GF-D8 (cell line): Measurements from ENCODE around the gene TSPAN14.
"Not testable (repeated sequence)": the region's sequence is repeated elsewhere in the genome, so short reads cannot be mapped to it uniquely, and the experiment has no call there.

ENCODE experiments used
- DNase-seq: peaks from one replicate; lab custom pipeline; 2025; lab: John Stamatoyannopoulos, UW

TSPAN14 gene

GRCh38 chr10:80524190-80524909 is 70.2 kb downstream of the TSPAN14 start:
- no peak for DNase-seq

DNA sequence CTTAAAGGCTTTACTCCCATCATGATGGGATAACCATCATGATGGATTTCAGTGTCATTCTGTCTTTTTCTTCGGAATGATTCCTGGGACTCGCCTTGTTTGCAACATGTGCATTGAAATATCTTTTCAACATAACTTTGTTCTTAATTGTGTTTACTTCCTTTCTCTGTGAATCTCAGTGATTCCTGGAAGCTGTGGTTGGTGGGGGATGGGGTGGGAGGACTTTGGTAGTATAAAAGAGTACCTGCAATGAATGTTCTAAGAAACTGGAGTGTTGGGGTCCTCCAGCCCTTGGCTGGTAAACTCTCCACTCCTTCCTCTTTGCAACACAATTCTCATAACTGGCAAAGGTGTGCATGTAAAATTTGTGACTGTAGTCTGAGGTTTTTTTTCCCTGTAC is 72.1 kb downstream of the TSPAN14 start:
- DNase-seq, result no peak

DNA sequence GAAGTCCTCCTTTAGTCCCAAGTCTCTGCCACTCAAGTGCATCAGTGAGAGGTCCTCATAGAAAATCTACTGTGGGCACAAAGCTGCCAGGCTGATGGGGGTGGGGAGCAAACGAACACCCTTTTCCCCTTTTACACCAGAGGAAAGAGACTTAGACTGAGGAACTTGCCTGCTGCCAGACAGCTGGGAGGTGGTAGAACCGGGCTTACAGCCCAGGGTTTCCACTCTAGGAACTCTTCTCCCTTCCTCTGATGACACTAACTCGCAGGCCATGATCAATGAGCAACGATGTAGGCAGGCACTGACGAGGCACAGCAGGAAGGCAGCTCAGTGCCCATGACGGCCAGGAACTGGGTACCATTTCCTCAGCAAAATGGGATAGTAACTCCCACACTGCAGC is 72.6 kb downstream of the TSPAN14 start:
- DNase-seq, result no peak

DNA sequence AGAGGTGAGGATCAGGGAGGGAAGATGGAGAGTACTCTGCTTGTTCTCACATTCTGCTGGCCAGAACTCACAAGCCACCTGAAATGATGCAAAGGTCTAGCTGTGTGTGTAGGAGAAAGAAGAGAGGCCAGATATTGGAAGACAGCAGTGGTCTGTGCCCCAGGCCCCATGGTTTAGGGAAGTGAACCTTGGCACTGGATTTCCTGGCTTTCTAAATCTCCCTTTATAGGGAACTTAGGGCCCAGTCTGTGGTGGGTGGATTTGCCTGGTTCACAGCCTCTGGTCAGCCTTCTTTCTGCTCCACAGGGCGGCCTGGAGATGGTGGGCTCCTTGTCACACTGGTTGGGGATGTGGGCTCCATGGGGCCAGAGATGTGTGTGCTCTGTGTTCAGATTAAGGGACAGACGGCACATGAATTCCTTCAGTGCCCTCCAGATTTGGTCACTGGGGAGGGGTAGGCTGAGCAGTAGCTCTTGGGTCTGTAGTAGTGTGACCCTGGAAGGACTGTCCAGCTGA is 74.1 kb downstream of the TSPAN14 start:
- DNase-seq, result no peak

GRCh38 chr10:80528901-80529300 is 74.8 kb downstream of the TSPAN14 start:
- no peak for DNase-seq

GRCh38 chr10:80529604-80530003 is 75.5 kb downstream of the TSPAN14 start:
- DNase-seq, result no peak

DNA sequence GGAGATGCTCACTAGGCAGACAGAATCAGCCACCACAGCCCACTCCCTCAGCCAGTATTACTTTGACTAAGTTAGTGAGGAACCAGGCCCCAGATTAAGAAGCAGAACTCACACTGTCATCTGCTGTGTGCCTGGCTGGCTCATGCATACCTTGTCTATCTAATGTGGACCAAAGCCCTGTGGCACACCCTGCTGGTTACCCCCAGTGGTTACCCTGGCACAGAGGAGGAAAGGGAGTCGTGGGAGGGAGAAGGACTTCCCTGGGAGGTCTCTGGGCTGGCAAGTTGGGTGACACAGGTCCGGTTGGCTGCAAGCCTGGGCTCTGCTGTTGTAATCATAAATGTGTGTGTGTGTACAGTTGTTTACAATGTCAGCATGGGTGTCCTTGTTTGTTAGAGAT is 76.1 kb downstream of the TSPAN14 start:
- DNase-seq, result no peak

GRCh38 chr10:80530816-80531215 is 76.7 kb downstream of the TSPAN14 start:
- DNase-seq, result no peak

GRCh38 chr10:80532571-80532970 is 78.5 kb downstream of the TSPAN14 start:
- no peak for DNase-seq

GRCh38 chr10:80534059-80534458 is 79.9 kb downstream of the TSPAN14 start:
- DNase-seq, result not testable (repeated sequence)

GRCh38 chr10:80534646-80535045 is 80.5 kb downstream of the TSPAN14 start:
- DNase-seq, result not testable (repeated sequence)

DNA sequence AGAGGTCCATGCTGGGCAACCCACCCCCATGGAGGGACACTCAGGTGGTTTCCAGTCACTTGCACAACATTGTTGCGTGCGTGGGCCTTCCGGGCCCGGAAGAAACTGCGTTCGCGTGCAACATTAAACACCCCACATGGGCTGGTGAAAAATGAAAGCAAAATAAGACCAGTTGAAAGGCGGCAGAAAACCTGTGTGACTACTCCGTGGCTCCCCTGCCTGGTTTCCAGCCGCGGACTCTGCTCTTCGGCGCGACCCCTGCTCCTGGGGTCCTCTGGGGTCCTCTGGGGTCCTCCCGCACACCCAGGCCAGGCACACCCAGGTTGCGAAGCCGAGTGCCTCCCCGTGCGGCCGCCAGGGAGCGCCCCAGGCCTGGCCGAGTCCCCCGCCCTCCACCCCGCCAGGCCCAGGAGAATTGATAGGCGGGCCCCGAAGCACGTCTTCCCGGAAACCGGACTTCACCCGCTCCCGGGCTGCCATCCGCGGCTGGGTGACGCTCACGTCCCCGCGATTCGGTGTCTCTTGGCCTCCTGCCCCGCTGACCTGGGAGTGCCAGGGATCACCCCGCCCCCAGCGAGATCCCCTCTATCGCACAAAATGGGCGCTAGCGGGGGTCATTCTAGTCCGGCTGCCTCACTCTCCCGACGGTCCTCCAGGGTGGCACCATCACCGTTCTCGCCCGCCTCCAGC is 81.7 kb downstream of the TSPAN14 start:
- DNase-seq, result no peak

DNA sequence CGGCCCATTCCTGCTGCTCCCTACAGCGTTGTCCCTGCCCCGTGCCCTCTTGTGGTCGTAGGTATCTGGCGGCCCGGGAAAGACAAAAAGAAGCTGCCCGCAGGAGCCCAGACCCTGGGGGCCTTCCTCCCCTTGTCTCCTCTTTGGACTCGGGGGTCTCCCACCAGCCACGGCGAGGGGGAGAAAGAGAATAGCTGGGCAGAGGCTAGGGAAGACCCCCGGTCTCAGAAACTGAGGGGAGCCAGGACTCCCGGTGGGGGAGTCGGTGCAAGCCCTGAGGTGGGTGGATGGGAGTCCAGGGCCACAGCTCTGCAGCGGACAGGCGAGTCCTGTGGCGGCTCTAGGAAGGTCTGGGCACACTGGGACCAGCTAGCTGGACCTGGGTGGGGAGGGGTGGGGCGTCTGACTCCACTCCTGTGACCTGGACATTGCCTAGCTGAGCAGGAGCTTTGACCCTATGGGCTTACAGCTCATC is 82.3 kb downstream of the TSPAN14 start:
- no peak for DNase-seq

- DNase-seq, result no peak
Measured at GRCh38 chr10:80537086-80537735, 83.1 kb downstream of the TSPAN14 start.

DNA sequence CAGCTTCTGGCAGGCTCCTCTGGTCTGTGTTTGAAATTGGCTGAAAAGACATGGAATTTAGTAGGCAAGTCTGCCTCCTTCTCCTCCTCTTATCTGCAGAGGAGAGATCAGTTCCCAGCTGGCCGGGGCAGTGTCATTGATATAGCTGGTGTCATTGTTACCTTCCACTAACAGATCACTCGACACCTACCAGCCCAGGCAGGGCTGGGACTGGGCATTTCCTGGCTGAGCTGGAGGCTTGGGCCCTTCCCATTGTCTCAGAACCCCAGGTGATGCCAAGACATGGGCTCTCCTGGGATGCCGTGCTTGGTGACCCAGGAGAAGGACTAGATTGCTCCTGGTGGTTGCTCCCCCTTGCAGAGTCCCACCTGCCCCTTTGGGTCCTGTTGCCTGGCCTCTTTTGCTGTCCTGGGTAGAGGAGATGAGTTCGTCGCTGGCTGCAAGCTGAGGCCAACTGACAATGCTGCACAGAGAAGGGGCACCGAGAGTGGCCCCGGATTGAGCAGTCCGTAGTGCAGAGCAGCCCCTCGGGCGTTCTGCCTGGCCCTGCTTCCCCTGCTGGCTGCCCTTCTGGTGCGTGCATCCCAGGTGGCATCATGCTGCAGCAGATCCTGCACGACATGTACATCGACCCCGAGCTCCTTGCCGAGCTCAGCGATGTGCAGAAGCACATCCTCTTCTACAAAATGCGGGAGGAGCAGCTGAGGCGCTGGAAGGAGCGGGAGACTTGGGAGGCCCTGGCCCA is 83.8 kb downstream of the TSPAN14 start, which contains the start of gene SH2D4B:
Gene SH2D4B, plus strand, starts transcription at position 167 of the 745 bp plus-strand sequence. Its CDS starts 430 bp downstream, at position 597.
- DNase-seq, result no peak

- DNase-seq, result no peak
Measured at GRCh38 chr10:80538481-80539185, 84.5 kb downstream of the TSPAN14 start.

- DNase-seq, result no peak
Measured at GRCh38 chr10:80539421-80540031, 85.4 kb downstream of the TSPAN14 start.

DNA sequence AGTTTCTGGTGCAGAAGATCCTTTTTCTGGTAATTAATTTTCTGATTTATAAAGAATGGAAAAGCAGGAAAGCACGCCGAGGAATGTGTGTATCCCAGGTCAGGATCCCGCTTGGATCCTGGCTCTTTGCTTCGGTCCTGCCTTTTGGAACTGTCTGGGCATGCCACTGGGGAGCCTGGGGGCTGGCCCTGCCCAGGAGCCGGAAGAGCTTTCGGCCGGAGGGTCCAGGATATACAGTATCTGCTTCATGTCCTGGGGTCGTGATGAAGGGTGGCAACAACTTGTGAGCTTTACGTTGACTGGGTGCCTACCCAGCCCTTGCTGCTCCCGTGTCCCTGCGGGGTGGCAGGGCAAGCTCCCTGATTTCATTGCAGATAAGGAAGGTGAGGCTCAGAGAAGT is 86.0 kb downstream of the TSPAN14 start:
- DNase-seq, result no peak

DNA sequence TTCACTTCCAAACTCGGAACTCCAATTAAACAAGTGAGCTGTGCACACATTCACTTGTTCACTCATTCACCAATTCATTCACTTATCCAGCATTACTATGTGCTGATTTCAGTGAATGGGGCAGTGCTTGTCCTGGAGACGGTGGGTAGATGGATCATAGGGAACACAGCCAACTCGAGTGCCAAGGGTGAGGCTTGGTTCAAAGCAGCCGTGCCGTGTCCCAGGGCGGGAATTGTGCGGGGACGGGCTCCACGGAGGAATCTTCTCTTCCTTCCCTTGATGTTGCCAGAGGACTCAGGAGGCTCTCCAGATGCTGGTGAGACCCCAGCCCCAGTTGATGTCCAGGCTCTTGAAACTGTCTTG is 86.5 kb downstream of the TSPAN14 start:
- no peak for DNase-seq

- no peak for DNase-seq
Measured at GRCh38 chr10:80540981-80541750, 87.1 kb downstream of the TSPAN14 start.
